HCT116 (cell line): ENCODE results near the gene SLC22A23. TPM values are rescaled to one million over a fixed set of nuclear protein-coding genes. Genes with fewer than 3 reads are reported as not detected.

Experiments
- ATAC-seq: fragments of 200-7000 bp; cut with Tn5 transposase; 2 replicates; pipeline ENCODE4 v1.9.1; 2020; ENCODE audit warnings: mild to moderate bottlenecking, moderate library complexity
- BruUV-seq: library from RNA; stranded (reverse); fragments of 400-500 nt; replicated peaks from 2 replicates; lab custom pipeline; 2021; lab: Mats Ljungman, UMichigan
- CTCF ChIA-PET: fragments of 300-600 bp; sonication (Branson Sonifier 250); formaldehyde crosslinking; loops from one replicate; lab custom pipeline; 2021; ENCODE audit warnings: antibody characterized with exemption; lab: Charles Lee
- POLR2A ChIA-PET: fragments of 300-600, 350-600 bp; sonication (Branson Sonifier 250); formaldehyde crosslinking; loops from one replicate; lab custom pipeline; 2021; ENCODE audit warnings: antibody characterized with exemption; lab: Charles Lee
- RAD21 ChIA-PET, 2 experiments: fragments of 300-600 bp; sonication (Branson Sonifier 250); formaldehyde crosslinking; loops; one replicate each; lab custom pipeline; 2023; ENCODE audit warnings: low total read pairs in 2 of 2; ENCODE audit not compliant: uncharacterized antibody in 2 of 2, unreplicated experiment in 2 of 2, low non-redundant PET in 1 of 2; lab: Charles Lee
- DNase-seq: peaks from one replicate; pipeline ENCODE4 v3.0.0-alpha.2; 2010; ENCODE audit warnings: low read depth, low spot score
- H2AFZ ChIP-seq: fragments of 200-600 bp; shearing (Covaris generic), sonication (generic); 2 replicates; pipeline ENCODE4 v1.6.1; 2017; ENCODE audit warnings: low read depth, mixed run types, mixed read lengths, antibody characterized with exemption, low read length; ENCODE audit not compliant: poor library complexity, severe bottlenecking
- H3K27ac ChIP-seq: 2 replicates; pipeline ENCODE4 v1.5.1; 2012; ENCODE audit warnings: low read depth, low read length
- H3K27me3 ChIP-seq: fragments of 200-600 bp; sonication (generic); 2 replicates; pipeline ENCODE4 v1.6.1; 2016; ENCODE audit warnings: mixed run types, low read length, mixed read lengths; ENCODE audit not compliant: insufficient read depth
- H3K36me3 ChIP-seq, 2 experiments: fragments of 200-500 bp in 1 of 2; fragments of 200-600 bp in 1 of 2; sonication (Bioruptor generic) in 1 of 2; sonication (generic) in 1 of 2; 2 replicates each; pipeline versions ENCODE4 v1.5.1 to v1.6.1; 2014 to 2016; ENCODE audit warnings: low read length in 2 of 2, inconsistent platforms in 1 of 2, mixed read lengths in 1 of 2, mixed run types in 1 of 2; ENCODE audit not compliant: insufficient read depth in 2 of 2, control insufficient read depth in 1 of 2
- H3K4me1 ChIP-seq, 2 experiments: fragments of 200-600 bp in 1 of 2; sonication (generic) in 1 of 2; 2 replicates each; pipeline versions ENCODE4 v1.5.1 to v1.6.1; 2012 to 2017; ENCODE audit warnings: low read length in 2 of 2, inconsistent platforms in 1 of 2, mild to moderate bottlenecking in 1 of 2, mixed read lengths in 1 of 2, mixed run types in 1 of 2, moderate library complexity in 1 of 2; ENCODE audit not compliant: insufficient read depth in 2 of 2, control insufficient read depth in 1 of 2
- H3K4me2 ChIP-seq: fragments of 200-600 bp; sonication (generic); 2 replicates; pipeline ENCODE4 v1.6.1; 2017; ENCODE audit warnings: mixed run types, low read length, mixed read lengths
- H3K4me3 ChIP-seq, 2 experiments: fragments of 200-600 bp in 1 of 2; sonication (generic) in 1 of 2; replicated peaks in 1 of 2; 2 replicates each; pipeline ENCODE4 v1.5.1; 2011 to 2016; ENCODE audit warnings: low read length in 2 of 2, control low read depth in 1 of 2, low read depth in 1 of 2, mild to moderate bottlenecking in 1 of 2, mixed read lengths in 1 of 2, mixed run types in 1 of 2
- H3K79me2 ChIP-seq: fragments of 200-600 bp; sonication (generic); 2 replicates; pipeline ENCODE4 v1.6.1; 2017; ENCODE audit warnings: mild to moderate bottlenecking, mixed run types, low read length, moderate library complexity, mixed read lengths; ENCODE audit not compliant: insufficient read depth
- H3K9ac ChIP-seq: fragments of 200-600 bp; sonication (generic); 2 replicates; pipeline ENCODE4 v1.6.1; 2016; ENCODE audit warnings: low read length, mixed read lengths
- H3K9me2 ChIP-seq: fragments of 200-600 bp; sonication (generic), shearing (Covaris generic); 2 replicates; pipeline ENCODE4 v1.6.1; 2017; ENCODE audit warnings: mixed run types, mild to moderate bottlenecking, moderate library complexity; ENCODE audit not compliant: insufficient read depth
- H3K9me3 ChIP-seq, 2 experiments: fragments of 200-500 bp in 1 of 2; fragments of 200-600 bp in 1 of 2; sonication (Bioruptor generic) in 1 of 2; sonication (generic) in 1 of 2; 2 replicates each; pipeline ENCODE4 v1.6.1; 2014 to 2017; ENCODE audit warnings: low read length in 2 of 2, mixed read lengths in 2 of 2, inconsistent platforms in 1 of 2, low read depth in 1 of 2, mild to moderate bottlenecking in 1 of 2, mixed run types in 1 of 2, moderate library complexity in 1 of 2; ENCODE audit not compliant: control insufficient read depth in 1 of 2, insufficient read depth in 1 of 2
- H4K20me1 ChIP-seq: fragments of 200-600 bp; sonication (generic), shearing (Covaris generic); 2 replicates; pipeline ENCODE4 v1.6.1; 2017; ENCODE audit warnings: mixed run types, mild to moderate bottlenecking, moderate library complexity; ENCODE audit not compliant: insufficient read depth
- CEBPB ChIP-seq: IDR thresholded peaks from 2 replicates; pipeline ENCODE4 v1.6.1; 2012; ENCODE audit warnings: low read depth
- EGR1 ChIP-seq: IDR thresholded peaks from 2 replicates; pipeline ENCODE4 v1.6.1; 2012; ENCODE audit warnings: low read depth
- EZH2 ChIP-seq: fragments of 200-600 bp; sonication (generic); IDR thresholded peaks from 2 replicates; pipeline ENCODE4 v1.6.1; 2017; ENCODE audit warnings: antibody characterized with exemption, mixed run types
- EZH2phosphoT487 ChIP-seq: fragments of 200-600 bp; IDR thresholded peaks from 2 replicates; pipeline ENCODE4 v1.6.1; 2018; ENCODE audit warnings: antibody characterized with exemption, borderline replicate concordance
- FOSL1 ChIP-seq: IDR thresholded peaks from 2 replicates; pipeline ENCODE4 v1.6.1; 2012; ENCODE audit warnings: low read depth
- JUND ChIP-seq: IDR thresholded peaks from 2 replicates; pipeline ENCODE4 v1.6.1; 2012
- POLR2A ChIP-seq: IDR thresholded peaks from 2 replicates; pipeline ENCODE4 v1.7.0; 2011; ENCODE audit warnings: borderline replicate concordance; ENCODE audit not compliant: insufficient read depth, insufficient read length; ENCODE audit errors: extremely low read depth
- SIN3A ChIP-seq: IDR thresholded peaks from 2 replicates; pipeline ENCODE4 v1.6.1; 2012; ENCODE audit warnings: low read depth
- SP1 ChIP-seq: IDR thresholded peaks from 2 replicates; pipeline ENCODE4 v1.6.1; 2012; ENCODE audit warnings: low read depth
- SRF ChIP-seq: IDR thresholded peaks from 2 replicates; pipeline ENCODE4 v1.6.1; 2012; ENCODE audit warnings: low read depth
- YY1 ChIP-seq: IDR thresholded peaks from 2 replicates; pipeline ENCODE4 v1.6.1; 2011; ENCODE audit warnings: low read length, low read depth, moderate library complexity, mild to moderate bottlenecking; ENCODE audit not compliant: insufficient replicate concordance; ENCODE audit errors: extremely low read depth
- ZFX ChIP-seq: fragments of 450-650 bp; IDR thresholded peaks from 2 replicates; pipeline ENCODE4 v1.6.1; 2017
- ZNF274 ChIP-seq: fragments of 200-500 bp; sonication (Bioruptor generic); IDR thresholded peaks from 2 replicates; pipeline ENCODE4 v1.6.1; 2014; ENCODE audit warnings: mild to moderate bottlenecking, low read depth, low read length, inconsistent platforms
- intact Hi-C: fragments of 100-400 bp; cut with micrococcal nuclease; formaldehyde crosslinking; loops from 2 replicates; pipeline ENCODE4 v1.10.0; 2022
- total RNA-seq: library from RNA; stranded (reverse); gene quantifications from one replicate; pipeline ENCODE4 v1.2.1, GENCODE V29; 2021; ENCODE audit not compliant: unreplicated experiment
- TF ChIP-seq, protein P1 (sequence below): IDR thresholded peaks from 2 replicates; pipeline ENCODE4 v1.6.1; 2012
- TF ChIP-seq, protein P2 (sequence below): IDR thresholded peaks from 2 replicates; pipeline ENCODE4 v1.6.1; 2011; ENCODE audit warnings: mild to moderate bottlenecking, low read length, moderate library complexity; ENCODE audit not compliant: insufficient replicate concordance; ENCODE audit errors: extremely low read depth
- TF ChIP-seq, protein P3 (sequence below): IDR thresholded peaks from 2 replicates; pipeline ENCODE4 v1.6.1; 2012; ENCODE audit warnings: low read depth

The SLC22A23 gene
- total RNA-seq, 1 experiment from 2014 or later: 11.5 TPM

DNA sequence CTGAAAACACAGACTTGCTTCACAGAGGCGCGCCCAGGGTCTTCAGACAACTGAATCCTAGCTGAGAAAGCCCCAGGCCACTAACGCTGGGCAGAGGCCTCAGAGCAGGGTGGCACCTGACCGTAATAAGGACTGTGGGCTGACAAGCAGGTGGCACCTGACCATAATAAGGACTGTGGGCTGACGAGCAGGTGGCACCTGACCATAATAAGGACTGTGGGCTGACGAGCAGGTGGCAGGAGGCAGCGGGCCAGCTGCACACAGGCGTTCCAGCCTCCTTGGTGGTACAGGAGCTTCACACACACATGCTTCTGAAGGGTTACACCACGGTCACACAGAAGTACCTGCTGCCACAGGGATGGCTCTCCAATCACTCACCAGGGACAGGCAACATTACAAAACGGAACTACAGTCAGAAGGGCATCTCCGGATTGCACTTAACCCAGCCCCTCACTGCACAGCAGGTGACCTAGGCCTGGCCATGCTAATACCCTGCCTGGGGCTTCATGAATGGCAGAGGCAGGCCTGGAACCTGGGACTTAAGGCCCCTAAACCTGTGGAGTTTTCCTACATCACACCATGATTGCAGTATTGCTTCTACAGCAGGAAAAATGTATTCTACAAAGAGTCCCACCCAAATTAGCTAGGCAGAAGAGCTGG, 147.3 kb downstream of the SLC22A23 start:
- CTCF ChIA-PET: no interaction called here
- H3K4me3 ChIP-seq: no peak overlapping the region
- RAD21 ChIA-PET: no interaction called here
- no peak for ATAC-seq
- H3K27ac ChIP-seq: no peak overlapping the region
- BruUV-seq: no TSS peak
- no peaks in the 10 kb centered on the region for H3K79me2 ChIP-seq
- no peaks in the 10 kb centered on the region for H3K27me3 ChIP-seq
- DNase-seq: no peak
- no peaks in the 10 kb centered on the region for H3K9me3 ChIP-seq
- H4K20me1 ChIP-seq: no peaks in the 10 kb centered on the region
- H2AFZ ChIP-seq: no peak overlapping the region
- no peaks in the 10 kb centered on the region for H3K36me3 ChIP-seq
- no peak overlapping the region for H3K9ac ChIP-seq
- POLR2A ChIA-PET: no interaction called here
- no peaks in the 10 kb centered on the region for H3K9me2 ChIP-seq
- intact Hi-C loops: no loop called here
- TF ChIP-seq JUND (no peak), EZH2 (no peak), ZFX (no peak), SRF (no peak), SP1 (no peak), SIN3A (no peak), CEBPB (no peak), EGR1 (no peak), POLR2A (no peak), FOSL1 (no peak), EZH2phosphoT487 (no peak), YY1 (no peak), ZNF274 (no peak)
- TF ChIP-seq, protein P1, sequence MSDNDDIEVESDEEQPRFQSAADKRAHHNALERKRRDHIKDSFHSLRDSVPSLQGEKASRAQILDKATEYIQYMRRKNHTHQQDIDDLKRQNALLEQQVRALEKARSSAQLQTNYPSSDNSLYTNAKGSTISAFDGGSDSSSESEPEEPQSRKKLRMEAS: no peak
- TF ChIP-seq, protein P2, sequence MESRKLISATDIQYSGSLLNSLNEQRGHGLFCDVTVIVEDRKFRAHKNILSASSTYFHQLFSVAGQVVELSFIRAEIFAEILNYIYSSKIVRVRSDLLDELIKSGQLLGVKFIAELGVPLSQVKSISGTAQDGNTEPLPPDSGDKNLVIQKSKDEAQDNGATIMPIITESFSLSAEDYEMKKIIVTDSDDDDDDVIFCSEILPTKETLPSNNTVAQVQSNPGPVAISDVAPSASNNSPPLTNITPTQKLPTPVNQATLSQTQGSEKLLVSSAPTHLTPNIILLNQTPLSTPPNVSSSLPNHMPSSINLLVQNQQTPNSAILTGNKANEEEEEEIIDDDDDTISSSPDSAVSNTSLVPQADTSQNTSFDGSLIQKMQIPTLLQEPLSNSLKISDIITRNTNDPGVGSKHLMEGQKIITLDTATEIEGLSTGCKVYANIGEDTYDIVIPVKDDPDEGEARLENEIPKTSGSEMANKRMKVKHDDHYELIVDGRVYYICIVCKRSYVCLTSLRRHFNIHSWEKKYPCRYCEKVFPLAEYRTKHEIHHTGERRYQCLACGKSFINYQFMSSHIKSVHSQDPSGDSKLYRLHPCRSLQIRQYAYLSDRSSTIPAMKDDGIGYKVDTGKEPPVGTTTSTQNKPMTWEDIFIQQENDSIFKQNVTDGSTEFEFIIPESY: no peak
- TF ChIP-seq, protein P3, sequence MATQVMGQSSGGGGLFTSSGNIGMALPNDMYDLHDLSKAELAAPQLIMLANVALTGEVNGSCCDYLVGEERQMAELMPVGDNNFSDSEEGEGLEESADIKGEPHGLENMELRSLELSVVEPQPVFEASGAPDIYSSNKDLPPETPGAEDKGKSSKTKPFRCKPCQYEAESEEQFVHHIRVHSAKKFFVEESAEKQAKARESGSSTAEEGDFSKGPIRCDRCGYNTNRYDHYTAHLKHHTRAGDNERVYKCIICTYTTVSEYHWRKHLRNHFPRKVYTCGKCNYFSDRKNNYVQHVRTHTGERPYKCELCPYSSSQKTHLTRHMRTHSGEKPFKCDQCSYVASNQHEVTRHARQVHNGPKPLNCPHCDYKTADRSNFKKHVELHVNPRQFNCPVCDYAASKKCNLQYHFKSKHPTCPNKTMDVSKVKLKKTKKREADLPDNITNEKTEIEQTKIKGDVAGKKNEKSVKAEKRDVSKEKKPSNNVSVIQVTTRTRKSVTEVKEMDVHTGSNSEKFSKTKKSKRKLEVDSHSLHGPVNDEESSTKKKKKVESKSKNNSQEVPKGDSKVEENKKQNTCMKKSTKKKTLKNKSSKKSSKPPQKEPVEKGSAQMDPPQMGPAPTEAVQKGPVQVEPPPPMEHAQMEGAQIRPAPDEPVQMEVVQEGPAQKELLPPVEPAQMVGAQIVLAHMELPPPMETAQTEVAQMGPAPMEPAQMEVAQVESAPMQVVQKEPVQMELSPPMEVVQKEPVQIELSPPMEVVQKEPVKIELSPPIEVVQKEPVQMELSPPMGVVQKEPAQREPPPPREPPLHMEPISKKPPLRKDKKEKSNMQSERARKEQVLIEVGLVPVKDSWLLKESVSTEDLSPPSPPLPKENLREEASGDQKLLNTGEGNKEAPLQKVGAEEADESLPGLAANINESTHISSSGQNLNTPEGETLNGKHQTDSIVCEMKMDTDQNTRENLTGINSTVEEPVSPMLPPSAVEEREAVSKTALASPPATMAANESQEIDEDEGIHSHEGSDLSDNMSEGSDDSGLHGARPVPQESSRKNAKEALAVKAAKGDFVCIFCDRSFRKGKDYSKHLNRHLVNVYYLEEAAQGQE: no peak
- H3K4me1 ChIP-seq: no peaks in the 10 kb centered on the region
- H3K4me2 ChIP-seq: no peak overlapping the region
